HG03064 (cell line): ENCODE measurements around the gene UBALD1.
"Not testable (repeated sequence)": the region's sequence is repeated elsewhere in the genome, so short reads cannot be mapped to it uniquely, and the experiment has no call there.

Experiments used
- ATAC-seq: cut with Tn5 transposase; IDR thresholded peaks from one replicate; pipeline ENCODE4 v1.9.1; 2021; ENCODE audit warnings: low read depth; ENCODE audit not compliant: unreplicated experiment

Gene UBALD1

DNA sequence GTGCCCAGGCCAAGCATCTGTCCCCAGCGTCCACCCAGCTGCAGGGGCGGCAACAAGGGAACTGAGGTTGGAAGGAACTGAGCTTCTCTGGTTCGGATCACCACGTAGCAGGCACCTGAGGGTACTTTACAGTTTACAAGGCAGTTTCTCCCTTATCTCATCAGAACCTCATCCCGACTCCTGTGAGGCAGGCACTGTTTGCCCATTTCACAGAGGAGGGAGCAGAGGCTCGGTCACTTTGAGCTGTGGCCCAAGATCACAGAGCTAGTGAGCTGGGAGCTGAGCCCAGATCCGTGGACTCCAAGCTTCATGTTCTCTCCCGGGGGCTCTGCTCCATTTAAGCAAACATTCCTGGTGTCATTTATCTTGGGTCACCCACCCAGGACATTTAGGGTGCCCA, 15.1 kb downstream of the UBALD1 start:
- ATAC-seq = no peak

DNA sequence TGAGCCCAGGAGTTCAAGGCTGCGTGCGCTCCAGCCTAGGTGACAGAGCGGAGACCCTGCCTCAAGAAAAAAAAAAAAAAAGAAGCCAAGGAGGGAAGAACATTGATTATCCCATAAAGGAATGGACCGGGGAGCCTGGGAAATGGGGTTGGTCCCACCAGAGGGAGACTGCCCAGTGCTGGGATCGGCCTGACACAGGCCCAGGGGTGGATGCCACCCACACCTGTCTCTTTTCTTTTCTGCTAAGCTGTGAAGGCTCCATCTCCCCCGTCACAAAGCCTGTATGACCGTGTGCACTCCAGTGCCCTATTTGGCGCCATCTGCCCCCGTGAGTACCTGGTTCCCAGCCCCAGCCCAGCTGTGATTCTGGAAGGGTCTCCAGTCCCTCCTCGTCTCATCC, 15.7 kb downstream of the UBALD1 start:
- ATAC-seq = no peak

DNA sequence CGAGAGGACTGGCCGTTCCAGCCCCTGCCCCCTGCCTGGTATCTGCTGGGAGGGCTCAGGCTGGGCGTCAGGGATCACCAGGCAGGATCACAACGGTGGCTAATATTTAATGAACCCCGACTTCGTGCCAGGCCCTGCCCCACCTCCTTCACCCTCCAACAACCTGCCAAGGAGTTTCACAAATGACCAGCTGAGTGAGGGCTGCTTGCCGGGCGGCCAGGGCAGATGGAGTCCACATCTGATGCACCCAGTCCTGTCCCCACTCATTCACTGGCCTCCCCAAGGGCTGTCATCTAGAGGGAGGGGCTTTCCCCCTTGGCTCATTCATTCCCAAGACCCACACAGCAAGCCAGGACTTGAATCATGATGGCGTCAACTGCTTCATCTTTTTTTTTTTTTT, 17.5 kb downstream of the UBALD1 start:
- ATAC-seq = no peak

DNA sequence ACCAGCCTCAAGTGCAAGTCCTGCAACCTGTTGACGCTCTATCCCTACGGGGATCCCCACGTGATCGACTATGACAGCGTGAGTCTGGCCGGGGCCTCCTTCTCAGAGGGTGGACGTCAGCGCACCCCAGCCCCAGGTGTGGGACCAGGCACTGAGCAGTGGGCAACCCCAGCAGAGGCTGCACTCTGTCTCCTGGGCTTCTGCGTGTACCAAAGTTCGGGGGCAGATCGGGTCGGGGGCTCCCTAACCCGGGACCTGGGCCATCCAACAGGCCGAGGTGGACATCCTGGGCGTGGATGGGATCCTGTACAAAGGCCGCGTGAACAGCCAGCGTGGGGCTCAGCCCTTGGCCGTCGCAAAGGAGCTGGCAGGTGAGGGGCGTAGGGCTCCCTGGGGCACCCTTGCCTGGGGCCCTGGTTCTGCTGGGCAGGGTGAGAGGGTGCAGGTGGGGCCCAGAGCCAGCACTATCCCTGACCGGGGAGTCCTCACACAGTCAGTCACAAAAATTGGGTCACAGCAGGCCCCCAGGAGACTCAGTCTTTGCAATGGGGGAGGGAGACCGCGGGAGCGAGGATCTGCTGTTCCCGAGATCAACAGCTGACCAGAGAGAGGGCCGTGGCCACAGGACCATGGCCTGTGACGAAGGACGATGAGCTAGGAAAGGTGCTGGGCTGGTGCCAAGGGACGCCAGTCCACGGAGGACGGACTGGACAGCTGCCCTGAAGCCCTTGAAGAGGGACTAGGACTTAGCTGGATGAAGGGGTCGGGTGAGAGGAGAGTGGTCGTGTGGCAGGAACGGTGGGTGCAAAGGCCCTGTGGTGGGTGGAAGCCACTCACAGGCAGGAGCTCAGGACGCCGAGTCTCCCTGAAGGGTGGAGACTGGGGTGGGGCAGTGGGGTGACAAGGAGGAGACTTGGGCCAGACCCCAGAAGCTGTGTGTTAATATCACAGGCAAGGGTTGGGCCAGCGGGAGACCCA, 20.0 kb downstream of the UBALD1 start:
- no peak for ATAC-seq

DNA sequence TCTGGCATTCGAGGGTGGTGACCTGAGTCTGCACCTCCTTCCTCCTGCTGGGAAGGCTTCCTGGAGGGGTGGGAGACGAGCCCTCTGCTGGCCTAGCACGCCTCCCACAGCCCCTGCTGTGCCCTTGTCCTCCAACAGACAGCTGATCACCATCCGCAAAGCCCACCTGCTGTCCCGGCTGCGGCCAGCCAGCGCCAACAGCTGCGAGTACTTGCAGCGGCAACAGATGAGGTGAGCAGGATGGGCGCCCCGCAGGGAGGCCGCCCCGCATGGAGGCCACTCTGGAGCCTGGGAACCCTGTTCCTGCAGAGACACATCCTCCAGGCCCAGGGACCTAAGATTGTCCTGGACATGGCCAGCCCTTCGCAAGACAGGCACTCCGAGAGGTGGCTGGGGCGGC, 21.6 kb downstream of the UBALD1 start:
- no peak for ATAC-seq

DNA sequence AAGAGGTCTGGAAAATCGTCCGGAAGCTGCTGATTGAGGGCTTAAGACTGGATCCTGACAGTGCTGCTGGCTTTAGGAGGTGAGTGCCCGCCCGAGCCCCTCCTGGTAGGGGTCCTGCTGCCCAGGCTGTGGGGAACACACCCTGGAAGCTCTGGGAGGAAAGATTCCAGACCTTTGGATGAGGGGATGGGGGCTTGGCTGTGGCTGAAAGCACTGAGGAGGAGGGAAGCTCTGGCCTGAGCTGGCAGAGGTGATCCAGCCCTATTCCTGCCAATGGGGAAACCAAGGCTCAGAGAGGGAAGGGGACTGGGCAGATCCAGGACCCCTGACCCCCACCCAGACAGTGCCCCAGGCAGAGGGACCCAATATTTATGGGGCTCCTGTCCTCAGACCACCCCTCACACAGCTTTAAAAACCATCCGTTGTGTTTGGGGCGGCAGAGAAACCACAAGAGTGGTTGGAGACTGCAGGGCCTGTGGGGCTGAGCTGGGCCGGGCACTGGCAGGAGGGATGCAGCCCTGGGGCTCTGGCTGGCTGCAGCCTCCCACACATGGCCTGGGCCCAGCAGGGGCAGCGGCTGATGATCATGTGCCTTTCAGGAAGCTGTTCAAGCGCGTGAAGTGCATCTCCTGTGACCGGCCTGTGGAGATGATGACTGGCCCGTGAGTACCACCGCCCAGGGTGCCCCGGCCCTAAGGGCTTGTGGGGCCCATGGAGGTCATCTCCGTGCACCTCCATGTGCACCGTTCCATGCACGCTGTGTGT, 22.8 kb downstream of the UBALD1 start:
- ATAC-seq = no peak

DNA sequence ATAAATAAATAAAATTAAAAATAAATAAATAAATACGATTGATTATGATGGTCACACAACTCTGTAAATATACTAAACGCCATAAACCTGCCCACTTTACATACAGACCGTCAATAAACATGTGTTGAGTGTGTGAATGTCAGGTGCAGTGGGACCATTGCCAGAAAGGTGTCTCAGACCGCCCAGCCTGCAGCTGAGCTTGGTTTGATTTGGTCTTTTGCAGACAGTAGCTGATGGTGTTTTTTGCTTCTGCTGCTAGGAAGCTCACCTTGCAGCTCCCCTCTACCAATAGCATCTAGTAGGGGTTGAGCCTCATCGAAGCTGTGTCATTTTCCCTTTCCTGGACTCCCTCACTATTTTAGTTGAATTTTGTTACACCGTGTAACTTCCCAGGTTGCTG, 23.5 kb downstream of the UBALD1 start:
- ATAC-seq = no peak

DNA sequence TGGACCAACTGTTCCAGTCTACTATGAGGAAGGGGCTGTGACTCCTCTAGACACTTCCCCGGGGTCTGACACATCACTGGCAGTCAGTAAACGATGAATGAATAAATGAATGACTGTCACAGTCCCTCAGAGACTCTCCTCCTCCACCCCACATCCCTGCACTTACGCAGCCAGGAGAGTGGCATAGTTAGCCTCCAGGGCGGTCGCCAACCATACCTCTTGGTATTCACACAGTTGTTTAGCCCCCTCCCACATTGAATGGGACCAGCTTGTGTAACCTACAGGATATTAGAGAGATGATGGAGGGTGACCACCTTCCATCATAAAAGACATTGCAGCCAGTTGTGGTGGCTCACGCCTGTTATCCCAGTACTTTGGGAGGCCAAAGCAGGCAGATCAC, 25.7 kb downstream of the UBALD1 start:
- no peak for ATAC-seq

DNA sequence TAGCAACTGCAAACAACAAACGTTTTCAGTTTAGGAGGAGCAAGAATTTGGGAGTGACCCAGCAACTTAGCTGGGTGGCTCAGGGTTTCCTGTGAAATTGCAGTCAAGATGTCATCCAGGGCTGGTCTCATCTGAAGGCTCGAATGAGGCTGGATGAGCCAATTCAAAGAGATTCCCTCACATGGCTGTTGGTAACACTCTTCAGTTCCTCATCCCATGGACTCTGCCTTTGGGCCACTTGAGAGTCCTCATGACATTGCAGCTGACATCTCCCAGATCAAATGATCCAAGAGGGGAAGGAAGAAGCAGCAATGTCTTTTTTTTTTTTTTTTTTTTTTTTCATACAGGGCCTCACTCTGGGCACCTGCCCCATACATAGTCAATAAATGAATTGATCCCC, 26.3 kb downstream of the UBALD1 start:
- no peak for ATAC-seq

DNA sequence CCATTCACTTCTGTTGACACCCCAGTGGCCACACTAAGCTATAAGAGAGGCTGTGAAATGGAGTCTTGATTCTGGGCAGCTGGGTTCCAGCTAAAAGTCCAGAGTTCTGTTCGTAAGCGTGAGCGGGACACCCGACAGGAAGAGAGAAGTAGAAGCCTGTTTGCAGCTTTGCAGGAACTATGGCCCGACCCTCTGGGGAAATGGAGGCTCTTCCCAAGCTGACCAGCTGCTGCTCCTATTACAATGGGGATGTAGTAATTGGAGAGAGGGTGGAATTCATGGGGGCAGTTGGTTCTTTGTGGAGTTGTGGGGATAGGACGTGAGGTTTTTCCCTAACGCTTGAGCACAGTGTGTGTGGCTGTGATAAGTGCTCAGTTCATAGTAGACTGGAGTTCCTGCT, 28.4 kb downstream of the UBALD1 start:
- ATAC-seq = no peak

DNA sequence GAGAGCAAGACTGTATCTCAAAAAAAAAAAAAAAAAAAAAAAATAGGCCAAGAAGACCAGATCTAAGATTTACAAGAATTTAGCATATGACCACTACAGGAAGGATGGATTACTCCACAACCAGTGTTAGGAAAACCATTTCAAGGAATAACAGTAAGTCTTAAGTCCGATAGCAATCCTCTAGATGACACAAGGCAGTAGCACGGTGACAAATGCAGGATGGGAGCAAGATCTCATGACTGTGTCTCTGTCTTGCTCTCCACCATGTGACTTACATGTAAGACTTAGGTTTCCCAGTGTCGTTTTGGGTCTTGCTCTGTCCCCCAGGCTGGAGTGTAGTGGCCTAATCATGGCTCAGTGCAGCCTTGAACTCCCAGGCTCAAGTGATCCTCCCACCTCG, 30.8 kb downstream of the UBALD1 start:
- no peak for ATAC-seq

DNA sequence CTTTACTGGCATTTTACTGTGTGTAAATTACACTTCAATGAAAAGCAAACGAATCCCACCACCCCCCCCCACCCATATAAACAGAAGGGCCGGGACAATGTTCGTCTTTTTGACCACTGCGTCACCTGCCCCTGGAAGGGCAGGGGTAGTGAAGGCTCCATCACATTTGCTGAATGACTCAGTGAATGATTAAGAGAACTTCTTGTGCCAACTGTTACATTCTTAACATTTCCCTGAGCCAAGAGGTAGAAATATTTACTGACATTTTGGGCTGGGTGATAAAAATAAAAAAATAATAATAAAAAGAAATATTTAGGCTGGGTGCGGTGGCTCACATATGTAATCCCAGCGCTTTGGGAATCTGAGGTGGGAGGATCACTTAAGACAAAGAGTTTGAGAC, 34.4 kb downstream of the UBALD1 start:
- no peak for ATAC-seq

DNA sequence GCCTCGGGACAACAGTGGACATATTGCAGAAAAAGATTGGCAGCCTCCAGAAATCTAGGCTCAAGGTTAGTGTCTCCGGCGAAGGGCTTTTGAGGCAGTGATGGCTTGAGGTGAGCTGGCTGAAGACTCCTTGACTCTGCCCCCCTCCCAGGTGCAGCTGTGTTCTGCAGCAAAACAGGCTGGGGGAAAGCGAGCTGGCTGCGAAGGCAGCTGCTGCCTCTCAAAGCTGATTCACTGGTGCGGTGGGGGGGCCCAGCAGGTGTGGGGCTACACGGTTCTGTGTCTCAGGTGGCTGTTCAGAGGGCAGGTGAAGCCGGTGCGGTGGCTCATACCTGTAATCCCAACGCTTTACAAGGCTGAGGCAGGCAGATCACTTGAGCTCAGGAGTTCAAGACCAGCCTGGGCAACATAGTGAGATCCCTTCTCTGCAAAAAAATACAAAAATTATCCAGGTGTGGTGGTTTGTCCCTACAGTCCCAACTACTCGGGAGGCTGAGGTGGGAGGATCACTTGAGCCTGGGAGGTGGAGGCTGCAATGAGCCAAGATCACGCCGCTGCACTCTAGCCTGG, 35.6 kb downstream of the UBALD1 start:
- no peak for ATAC-seq

DNA sequence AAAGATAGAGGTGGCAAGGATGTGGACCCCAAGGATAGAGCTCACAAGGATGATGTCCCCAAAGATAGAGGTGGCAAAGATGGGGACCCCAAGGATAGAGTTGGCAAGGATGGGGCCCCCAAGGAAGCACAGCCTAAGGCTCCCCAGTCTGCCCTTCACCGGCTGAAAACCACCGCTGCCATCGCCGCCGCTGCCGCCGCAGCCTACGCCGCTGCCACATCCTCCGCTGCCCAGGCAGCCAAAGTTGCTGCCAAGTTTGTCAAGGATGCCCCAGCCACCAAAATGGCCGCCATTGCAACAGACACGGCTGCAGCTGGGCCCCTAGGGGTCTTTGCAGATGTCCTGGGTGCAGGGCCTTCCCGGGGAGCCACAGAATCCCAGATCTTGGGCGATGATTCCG, 38.7 kb downstream of the UBALD1 start:
- no peak for ATAC-seq

DNA sequence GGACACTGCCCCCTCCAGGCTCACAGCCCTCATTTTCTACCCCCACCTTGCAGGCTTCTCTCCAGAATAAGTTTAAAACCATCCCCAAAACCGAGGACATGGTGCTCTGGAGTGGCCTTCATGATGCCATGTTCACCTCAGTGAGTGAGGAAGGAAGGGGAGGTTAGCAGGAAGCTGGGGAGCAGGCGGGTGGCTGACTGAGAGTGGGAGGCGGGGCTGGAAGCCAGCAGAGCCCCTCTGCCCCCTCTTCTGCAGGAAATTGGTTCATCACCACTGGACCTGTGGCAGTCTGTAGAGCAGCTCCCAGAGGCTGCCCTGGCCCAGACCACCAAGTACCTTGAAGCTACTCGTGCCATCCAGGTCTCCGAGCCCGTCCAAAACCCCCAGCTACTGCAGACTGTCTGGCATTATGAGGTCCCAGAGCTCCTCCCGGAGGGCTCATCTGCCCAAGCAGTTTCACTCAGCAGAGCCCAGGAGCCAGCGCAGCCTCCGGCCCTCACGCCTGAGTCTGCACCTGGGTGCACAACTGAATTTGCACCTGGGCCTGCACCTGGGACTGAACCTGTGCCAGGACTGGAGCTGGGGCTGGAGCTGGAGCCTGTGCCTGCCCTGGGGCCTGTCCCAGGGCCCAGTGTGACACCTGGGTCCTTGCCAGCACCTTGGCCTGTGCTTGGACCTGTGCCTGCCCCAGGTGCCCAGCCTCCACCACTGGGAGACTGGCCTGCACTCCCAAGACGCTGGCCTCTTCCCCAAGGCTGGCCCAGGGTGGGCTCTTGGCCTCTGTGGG, 39.6 kb downstream of the UBALD1 start:
- ATAC-seq = no peak

DNA sequence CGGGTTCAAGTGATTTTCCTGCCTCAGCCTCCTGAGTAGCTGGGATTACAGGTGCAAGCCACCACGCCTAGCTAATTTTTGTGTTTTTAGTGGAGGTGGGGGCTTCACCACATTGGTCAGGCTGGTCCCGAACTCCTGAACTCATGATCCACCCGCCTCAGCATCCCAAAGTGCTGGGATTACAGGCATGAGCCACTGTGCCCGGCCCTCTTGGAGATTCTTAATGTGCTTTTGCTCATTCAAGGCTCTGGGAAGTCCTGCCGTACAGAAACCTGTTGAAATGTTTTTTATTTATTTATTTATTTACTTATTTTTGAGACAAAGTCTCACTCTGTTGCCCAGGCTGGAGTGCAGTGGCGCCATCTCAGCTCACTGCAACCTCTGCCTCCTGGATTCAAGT, 40.8 kb downstream of the UBALD1 start:
- not testable (repeated sequence) for ATAC-seq

DNA sequence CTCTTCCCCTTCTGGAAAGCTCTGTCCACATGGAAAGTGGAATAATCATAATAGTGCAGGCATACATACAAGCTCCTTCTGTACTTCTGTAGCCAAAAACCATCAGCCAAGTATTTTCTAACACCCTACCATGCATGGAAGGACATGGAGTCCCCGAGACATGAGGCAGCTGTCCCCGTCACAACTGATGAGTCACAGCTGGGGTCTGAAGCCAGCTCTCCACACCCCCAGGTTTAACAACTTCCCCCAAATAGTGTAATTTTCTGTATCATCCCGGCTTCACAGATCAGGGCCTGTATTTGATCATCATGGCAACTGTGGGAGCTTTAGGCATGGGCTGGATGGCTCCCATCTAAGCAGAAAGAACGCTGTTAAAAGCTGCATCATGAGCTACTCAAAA, 42.0 kb downstream of the UBALD1 start:
- no peak for ATAC-seq

DNA sequence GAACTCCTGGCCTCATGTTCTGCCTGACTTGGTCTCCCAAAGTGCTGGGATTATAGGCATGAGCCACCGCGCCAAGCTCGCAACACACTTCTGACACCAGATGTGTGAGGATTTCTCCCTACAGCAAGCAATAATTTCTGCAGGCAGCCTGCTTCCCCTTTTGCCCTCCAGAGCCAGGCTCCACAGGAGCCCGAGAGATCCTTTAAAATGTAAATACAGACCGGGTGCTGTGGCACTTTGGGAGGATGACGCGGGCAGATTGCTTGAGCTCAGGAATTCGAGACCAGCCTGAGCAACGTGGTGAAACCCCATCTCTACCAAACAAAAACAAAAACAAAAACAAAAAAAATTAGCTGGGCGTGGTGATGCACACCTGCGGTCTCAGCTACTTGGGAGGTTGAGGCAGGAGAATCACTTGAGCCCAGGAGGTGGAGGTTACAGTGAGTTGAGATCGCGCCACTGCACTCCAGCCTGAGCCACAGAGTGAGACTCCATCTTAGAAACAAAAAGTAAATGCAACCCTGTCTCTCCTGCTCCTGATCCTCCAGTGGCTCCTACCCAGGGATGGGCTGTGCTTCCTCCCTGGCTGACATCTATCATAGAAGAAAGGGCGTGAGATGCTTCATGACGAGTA, 43.9 kb downstream of the UBALD1 start:
- no peak for ATAC-seq

DNA sequence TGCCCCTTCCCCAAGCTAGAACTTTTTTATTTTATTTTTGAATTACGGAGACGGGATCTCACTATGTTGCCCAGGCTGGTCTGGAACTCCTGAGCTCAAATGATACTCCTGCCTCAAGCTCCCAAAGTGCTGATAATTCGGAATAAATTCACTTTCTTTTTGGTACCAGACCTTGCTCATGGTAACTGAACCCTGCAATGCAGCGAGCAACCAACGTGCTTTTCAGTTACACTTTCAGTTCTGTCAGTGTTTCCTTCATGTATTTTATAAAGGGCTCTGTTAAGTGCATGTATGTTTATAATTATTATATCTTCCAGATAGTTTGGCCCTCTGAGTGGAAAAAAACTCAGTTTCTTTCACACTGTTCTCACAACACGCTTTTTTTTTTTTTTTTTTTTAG, 44.6 kb downstream of the UBALD1 start:
- ATAC-seq = no peak

DNA sequence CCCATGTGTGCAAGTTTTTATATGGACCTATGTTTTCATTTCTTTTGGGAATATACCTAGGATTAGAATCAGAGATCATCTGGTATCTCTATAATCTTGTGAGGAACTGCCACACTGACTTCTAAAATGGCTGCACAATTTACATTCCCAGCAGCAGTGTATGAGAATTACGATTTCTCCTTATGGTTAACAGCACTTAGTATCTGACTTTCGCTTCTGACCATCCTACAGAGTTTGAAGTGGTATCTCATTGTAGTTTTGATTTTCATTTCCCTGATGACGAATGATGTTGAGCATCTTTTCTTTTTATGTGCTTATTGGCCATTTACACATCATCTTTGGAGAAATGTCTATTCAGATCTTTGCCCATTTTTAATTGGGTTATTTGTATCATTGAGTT, 48.5 kb downstream of the UBALD1 start:
- no peak for ATAC-seq
